ENCODE results near the gene STAB2.

DNA sequence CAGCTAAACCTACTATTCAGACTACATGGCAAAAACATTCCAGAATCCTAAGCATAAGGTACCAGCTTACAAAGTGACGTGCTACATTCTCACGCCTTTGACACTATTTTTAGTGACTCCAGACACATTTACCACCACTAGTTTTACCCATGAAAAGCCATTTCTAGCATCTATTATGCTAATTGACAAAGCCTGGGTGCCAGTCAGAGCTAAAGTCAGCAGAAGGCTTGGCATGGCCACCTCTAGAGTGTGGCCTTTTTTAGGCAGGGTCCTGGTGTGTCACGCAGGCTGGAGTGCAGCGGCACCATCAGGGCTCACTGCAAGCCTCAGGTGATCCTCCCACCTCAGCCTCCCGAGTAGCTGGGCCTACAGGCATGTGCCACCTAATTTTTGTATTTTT lies 178.2 kb downstream of the STAB2 start:
- TF ChIP-seq, protein P1, sequence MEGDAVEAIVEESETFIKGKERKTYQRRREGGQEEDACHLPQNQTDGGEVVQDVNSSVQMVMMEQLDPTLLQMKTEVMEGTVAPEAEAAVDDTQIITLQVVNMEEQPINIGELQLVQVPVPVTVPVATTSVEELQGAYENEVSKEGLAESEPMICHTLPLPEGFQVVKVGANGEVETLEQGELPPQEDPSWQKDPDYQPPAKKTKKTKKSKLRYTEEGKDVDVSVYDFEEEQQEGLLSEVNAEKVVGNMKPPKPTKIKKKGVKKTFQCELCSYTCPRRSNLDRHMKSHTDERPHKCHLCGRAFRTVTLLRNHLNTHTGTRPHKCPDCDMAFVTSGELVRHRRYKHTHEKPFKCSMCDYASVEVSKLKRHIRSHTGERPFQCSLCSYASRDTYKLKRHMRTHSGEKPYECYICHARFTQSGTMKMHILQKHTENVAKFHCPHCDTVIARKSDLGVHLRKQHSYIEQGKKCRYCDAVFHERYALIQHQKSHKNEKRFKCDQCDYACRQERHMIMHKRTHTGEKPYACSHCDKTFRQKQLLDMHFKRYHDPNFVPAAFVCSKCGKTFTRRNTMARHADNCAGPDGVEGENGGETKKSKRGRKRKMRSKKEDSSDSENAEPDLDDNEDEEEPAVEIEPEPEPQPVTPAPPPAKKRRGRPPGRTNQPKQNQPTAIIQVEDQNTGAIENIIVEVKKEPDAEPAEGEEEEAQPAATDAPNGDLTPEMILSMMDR (IDR thresholded peaks at IDR 0.05): no peak
- no peak for TF ChIP-seq POLR2A (IDR thresholded peaks at IDR 0.05)

All from esophagus squamous epithelium (tissue), 4 donors.